NCI-H2029 (cell line): ENCODE data around the gene CCDC106.
A peak's percentile ranks its signal among the peaks of the same experiment; 100 is the strongest.

ENCODE experiments used
- DNase-seq: peaks from one replicate; lab custom pipeline; 2025; lab: John Stamatoyannopoulos, UW

The CCDC106 gene

DNA sequence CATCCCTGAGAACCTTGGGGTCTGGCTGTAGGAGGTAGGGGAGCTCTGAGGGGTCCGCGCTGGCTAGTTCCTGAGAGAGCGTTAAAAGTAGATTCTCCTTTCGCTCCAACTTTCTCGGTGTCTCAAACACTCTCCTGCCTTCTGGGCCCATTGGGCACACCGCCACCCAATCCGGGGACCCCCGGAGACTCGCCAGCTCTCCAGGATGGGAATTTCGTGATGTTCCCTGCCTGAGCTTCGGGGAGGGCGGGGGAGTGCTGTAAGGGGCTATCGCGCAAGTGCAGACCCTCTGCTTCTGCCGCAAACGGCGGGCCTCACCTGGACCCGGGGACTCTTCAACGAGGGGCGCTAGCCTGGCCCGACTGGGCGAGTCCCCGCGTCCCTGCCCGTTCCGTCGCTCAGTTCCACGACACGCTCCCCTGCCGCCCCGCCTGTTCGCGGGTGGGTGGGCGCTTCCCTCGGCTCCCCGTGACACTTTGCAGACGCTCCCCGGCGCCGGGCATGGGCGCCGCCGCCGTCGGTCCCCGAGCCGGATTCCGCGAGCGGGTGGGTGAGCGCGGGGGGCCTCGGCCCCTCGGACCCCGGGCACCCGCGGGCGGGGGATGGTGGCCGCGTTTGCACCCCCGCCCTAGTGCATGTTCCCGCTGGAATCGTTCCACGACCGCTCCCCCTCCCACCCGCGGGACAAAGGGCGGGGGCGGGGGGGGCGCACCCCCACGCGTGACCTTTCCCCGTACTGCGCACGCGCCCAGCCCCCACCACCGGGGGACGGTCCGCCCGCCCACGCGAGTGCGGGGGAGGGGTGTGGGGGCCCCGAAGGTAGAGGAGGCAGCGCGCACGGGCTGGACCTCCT, at the start of gene CCDC106:
TSS of gene CCDC106 (plus strand) at position 481 of the 853 bp plus-strand sequence. CDS start 835 bp downstream, outside the sequence.
- DNase-seq, result no peak

GRCh38 chr19:55598719-55599467, 49.1 kb upstream of the CCDC106 start:
- DNase-seq, result peak; percentile 87

GRCh38 chr19:55599468-55599841, 48.6 kb upstream of the CCDC106 start, which contains the start of gene FIZ1:
Gene FIZ1 (minus strand): TSS chr19:55599517. CDS start chr19:55597865, 1,652 bp downstream.
- peak; percentile 96 for DNase-seq

DNA sequence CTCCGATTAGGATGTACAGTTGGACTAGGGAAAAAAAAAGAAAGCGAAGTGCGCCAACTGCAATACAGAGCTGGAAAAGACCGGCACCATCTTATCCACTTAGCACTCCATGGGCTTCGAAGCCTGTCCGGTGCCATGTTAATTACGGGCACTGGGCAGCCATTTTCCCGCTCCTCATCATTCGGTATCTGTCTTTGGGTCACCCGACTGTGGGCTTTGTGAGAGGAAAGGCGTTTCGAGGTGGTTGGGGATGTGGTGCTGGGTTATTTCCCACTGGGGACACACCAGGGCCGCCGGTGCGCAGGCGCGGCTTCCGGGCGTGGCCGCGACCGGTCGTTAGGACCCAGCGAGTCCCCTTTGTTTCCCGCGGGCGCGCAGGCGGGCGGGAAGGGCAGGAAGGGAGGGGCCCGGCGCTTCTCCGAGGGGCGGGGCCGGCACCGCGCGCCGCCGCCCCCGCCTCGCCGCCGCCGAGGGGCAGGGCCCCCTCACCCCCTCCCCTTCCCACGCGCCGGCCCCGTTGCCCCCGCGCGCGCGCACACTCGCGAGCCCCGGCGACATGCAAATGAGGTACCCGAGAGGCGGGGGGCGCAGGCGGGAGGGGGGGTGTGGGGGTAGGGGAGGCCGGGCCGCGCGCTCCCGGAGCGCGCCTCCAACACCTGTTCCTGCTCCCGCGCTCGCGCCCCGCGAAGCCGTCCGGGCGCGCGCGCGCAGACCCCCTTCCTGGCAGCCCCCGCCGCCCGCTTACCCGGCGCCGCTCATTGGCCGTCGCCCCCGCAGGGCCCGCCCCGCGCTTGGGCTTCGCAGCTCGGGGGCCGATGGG, 48.0 kb upstream of the CCDC106 start, which contains the start of gene ZNF524:
TSS of gene ZNF524 (plus strand) at position 447 of the 820 bp plus-strand sequence. CDS start 1,825 bp downstream, outside the sequence.
- DNase-seq, result peak; percentile 90

DNA sequence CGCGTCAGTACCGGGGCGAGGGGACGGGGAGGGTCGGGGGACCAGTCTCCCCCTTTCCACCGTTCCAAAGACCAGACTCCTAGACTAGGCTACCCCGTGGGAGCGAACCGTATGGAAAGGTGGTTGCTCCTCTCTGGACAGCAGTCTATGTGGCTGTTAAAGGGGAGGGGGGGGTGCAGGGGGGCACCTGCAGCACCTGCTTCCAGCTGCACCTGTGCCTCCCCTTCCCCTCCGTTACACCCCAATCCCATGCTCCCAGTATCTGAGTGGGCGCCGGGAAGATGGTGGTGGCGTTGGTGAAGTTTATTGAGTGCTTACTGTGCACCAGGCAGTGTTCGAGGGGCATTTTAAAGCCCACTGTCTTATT, 47.4 kb upstream of the CCDC106 start:
- no peak for DNase-seq

DNA sequence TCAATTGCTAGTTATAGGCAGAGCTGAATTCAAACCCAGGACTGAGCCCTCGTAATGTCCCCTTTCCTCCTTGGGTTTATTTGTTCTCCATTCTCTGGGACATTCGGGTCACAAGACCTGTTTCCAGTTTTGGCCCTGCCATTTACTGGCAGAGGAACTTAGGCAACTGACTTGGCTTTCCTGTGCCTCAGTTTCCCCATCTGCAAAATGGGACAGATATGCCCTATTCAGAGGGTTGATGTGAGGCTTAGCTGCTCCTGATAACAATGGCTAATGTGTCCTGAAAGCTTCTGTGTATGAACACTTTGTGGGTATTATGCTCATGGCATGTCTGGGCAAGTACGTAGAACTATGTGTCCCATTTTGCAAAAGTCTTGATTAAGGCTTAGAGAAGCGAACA, 46.9 kb upstream of the CCDC106 start:
- DNase-seq, result no peak

GRCh38 chr19:55602104-55603001, 45.7 kb upstream of the CCDC106 start:
- DNase-seq, result no peak

GRCh38 chr19:55603115-55603514, 44.9 kb upstream of the CCDC106 start:
- no peak for DNase-seq

GRCh38 chr19:55603581-55604292, 44.3 kb upstream of the CCDC106 start:
- no peak for DNase-seq

- DNase-seq, result peak; percentile 98
These were observed 42.8 kb upstream of the CCDC106 start for GRCh38 chr19:55605207-55605636.

GRCh38 chr19:55605637-55606470, 42.2 kb upstream of the CCDC106 start, which contains the start of gene ZNF865:
Gene ZNF865 (plus strand): TSS chr19:55605647. CDS start chr19:55613619, 7,972 bp downstream.
- DNase-seq, result peak; percentile 53

DNA sequence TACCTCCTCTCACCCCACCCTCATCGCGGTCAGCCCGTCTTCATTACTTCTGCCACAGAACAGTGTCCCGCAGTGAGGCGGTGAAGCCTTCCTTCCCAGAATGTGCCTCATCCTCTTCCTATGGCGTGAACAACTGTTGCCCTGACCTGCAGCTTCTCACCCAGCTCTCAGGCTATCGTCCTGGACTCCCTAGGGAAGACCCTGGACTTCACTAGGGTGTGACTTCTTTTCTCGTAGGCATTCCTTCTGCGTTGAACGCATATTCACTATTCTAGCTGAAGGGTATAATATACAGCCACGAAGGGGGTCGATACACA, 41.6 kb upstream of the CCDC106 start:
- DNase-seq, result no peak

DNA sequence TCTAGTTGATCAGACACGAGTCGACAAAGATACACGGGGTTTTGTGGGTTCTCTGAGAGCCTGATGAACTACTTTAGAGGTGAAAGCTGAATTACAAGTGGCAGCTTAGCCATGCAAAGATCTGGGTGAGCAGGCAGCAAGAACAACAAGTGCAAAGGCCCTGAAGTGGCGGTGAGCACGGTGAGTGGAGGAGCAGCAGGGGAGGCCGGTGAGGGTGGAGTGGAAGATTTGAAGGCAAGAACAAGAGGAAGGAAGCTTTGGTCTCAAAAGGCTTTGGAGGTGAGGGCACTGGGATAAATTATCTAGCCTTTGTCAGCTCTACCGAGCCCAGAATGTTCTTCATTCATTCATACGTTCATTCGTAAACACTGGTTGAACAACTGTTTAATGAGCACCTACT, 41.2 kb upstream of the CCDC106 start:
- no peak for DNase-seq

GRCh38 chr19:55609326-55609725, 38.7 kb upstream of the CCDC106 start:
- no peak for DNase-seq

GRCh38 chr19:55611300-55611982, 36.6 kb upstream of the CCDC106 start:
- no peak for DNase-seq

GRCh38 chr19:55611983-55612645, 35.9 kb upstream of the CCDC106 start:
- DNase-seq, result no peak

DNA sequence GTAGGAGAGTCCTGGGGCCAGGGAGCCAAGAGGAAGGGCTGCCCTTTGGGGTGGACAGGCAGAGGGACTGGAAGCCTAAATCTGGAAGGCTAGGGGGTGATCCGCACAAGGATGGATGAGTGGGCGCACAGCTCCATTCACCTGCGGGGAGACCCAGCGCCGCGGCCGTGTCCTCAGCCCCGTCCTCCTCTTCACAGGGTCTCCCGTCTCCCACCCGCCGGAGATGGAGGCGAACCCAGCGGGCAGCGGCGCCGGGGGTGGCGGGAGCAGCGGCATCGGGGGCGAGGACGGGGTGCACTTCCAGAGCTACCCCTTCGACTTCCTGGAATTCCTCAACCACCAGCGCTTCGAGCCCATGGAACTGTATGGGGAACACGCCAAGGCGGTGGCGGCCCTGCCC, 34.6 kb upstream of the CCDC106 start:
- DNase-seq, result no peak
